SW 1271 (cell line): ENCODE measurements around the gene RPS27.
"Not testable (repeated sequence)": the region's sequence is repeated elsewhere in the genome, so short reads cannot be mapped to it uniquely, and the experiment has no call there.

Experiments used
- DNase-seq, 2 experiments: peaks; one replicate each; lab custom pipeline; 2025; lab: John Stamatoyannopoulos, UW

The RPS27 gene

DNA sequence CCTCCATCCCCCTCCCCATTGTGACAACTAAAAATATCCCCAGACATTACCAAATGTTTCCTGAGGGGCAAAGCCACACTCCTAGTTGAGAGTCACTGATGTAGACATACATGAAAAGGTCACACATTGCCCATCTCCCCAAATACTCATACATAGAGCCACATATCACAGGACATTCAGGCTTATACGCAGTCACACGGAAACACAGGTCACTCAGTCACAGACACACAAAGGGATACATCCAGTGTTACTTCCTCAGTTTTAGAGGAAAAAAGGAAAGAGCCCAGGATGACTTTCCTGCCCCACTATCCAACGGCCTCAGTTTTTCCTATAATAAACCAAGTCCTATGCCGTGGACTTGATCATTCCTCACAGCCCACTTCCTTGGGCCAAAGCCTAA, 29.1 kb upstream of the RPS27 start:
- no peak for DNase-seq

DNA sequence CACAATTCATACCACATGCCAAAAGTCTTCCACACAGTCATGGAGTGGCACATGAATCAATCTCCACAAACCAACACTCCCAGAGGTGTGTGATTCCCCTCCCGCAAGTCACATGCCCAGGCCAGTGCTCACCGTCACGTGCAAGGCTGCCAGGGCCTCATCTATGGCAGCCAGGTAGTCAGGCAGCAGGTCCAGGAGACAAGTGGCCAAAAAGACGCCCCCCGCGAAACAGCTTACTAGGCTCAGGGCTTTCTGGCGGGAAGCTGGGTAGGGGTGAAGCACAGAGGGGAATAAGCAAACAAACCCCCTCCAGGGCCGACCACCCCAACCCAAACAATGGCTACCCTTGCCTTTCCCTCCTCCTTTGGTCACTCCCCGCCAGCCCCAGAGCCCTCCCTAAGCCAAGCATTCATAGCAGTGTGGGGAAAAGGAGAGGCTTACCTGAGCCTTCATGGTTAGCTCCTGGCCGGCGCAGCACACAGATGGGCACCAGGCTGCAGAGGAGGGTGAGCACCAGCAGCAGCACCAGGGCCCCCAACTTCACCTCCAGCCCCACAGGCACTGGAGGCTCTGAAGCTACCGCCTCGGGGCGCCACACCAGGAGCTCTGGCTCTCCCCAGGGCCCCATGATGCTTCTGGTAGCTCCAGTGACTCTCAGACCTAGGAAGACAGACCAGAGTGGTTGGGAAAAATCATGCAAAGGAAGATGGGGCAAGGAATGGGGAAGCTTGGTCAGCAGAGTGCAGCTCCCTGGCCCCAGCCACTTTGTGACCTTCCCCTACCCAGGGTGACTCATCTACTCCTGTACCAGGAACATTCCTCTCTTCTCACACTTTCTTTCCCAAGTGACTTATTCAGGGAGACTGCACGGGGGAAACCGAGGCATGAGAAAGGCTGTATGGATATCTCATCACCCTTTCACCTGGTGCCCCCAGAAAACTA, 28.2 kb upstream of the RPS27 start:
- peak in 1 of 2 experiments; percentile 17 for DNase-seq

GRCh38 chr1:153963030-153963849, 27.3 kb upstream of the RPS27 start, which contains the start of gene SLC39A1:
Gene SLC39A1 (minus strand): TSS chr1:153963537. CDS start chr1:153962715, 822 bp downstream.
- DNase-seq = peak; percentile 59 to 91

- peak in 1 of 2 experiments; percentile 68 for DNase-seq
Observed at GRCh38 chr1:153963850-153964331, 26.7 kb upstream of the RPS27 start.

- peak; percentile 81 to 90 for DNase-seq
Observed at GRCh38 chr1:153967107-153967999, 23.2 kb upstream of the RPS27 start, which contains the start of gene CREB3L4. Gene CREB3L4 (plus strand): TSS chr1:153967902. CDS start chr1:153968526, 624 bp downstream.

DNA sequence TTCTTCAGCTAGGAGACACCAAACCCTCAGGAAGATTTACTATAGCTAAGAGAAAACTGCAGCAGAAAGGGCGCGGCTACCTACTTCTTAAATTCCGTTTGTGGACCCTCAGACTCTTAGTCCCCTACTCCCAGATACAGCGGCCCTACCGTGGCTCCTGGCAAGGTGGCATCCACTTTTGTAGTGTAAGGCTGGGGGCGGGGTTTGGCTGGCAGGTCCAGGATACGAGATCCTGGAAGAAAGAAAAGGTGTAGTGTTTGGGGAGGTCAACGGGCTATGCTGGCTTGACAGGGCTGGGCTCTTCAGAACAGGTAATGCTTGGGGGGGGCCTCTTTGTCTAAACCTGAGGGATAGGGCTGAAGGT, 22.6 kb upstream of the RPS27 start:
- no peak for DNase-seq

DNA sequence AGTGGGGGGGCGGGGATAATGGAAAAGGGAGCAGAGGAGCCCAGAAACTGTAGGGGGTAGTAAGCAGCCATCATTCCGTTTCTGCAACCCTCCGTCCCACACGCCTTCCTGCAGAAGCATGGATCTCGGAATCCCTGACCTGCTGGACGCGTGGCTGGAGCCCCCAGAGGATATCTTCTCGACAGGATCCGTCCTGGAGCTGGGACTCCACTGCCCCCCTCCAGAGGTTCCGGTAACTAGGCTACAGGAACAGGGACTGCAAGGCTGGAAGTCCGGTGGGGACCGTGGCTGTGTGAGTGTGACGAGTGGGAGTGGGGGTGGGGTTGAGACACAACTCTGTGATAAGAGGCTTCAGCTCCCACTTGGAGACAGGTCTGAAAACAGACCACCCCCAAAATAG, 22.2 kb upstream of the RPS27 start:
- no peak for DNase-seq

- no peak for DNase-seq
Observed at GRCh38 chr1:153968972-153969371, 21.6 kb upstream of the RPS27 start.

DNA sequence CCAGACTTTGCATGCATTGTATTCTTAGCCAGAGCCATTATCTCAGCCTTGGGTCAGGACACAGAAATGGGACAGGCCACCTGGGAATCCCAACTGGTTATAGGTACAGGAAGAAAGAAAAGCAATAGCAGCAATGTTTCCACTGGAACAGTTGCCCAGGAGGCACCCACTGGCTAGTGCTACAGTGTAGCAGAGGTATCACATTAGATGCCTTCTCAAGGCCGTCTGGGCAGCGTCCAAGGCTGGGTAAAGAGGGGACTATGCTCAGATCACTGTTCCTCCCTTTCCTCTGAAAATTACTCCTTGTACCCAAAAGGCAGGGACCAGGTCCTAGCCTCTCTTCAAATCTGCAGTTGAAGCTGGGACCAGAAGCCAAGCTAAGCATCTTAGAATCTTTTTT, 20.2 kb upstream of the RPS27 start:
- no peak for DNase-seq

- DNase-seq = no peak
Observed at GRCh38 chr1:153973071-153973470, 17.5 kb upstream of the RPS27 start.

DNA sequence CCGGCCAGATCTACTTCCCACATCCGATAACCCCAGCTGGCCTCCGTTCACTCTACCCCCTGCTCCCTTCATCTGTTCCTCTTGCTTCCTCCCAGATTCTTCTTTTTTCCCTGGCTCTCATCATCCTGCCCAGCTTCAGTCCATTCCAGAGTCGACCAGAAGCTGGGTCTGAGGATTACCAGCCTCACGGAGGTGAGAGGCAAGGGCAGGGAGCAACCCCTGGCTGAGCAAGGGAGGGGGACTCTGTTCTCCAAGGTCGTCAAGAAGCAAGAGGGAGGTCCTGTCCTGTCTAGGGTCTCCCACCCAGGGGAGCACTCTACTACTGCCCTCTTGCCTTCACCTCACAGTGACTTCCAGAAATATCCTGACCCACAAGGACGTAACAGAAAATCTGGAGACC, 17.0 kb upstream of the RPS27 start:
- no peak for DNase-seq

GRCh38 chr1:153976819-153977249, 13.7 kb upstream of the RPS27 start:
- DNase-seq = no peak

DNA sequence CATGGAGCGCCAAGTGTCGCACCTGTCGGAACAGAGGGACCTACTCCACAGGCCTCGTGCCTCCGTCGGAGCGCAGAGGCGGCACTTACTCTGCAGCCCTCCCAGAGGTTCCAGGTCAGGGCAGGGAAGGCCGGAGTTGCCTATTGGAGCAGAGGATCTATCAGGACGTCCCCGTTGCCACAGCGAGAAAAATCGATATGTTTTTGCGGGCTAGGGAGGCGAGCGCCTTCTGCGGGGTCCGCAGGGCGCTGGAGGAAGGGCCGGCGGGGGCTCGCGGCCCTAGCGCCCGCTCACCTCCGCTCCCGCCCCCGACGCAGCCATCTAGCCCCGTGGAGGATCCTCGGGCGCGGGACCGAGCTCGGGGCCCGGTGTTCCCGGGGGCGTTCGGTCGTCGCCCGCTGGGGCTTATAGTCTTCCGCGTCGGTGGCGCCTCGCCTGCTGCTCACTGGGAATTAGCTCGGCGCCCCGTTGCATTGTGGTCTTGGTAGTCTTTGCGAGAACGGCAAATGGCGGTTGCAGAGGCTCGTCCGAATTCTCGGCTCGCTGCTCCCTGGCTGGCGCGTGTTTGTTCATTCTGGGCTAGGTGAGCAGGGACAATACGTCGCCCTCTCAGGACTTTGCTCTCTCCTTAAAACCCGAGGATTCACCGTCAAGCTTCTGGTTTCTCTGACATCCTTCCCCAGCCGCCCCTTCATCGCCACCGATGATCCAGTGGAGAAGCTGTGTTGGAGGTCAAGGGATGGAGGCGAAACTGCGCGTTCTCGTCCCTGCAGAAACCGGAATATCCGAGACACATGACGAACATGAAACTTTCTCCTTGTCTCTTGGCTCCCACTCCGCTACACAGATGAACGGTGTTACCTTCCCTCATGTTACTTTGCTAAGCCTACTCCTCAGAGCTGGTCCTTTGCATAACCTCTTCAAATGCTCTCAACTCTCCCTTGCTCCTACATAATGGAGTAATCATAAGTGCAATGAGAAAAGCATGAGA, 13.0 kb upstream of the RPS27 start, which contains the start of gene JTB:
Gene JTB, minus strand, starts transcription at position 425 of the 991 bp plus-strand sequence. Its CDS starts 422 bp downstream, at position 3.
- DNase-seq = peak in 1 of 2 experiments; percentile 66

DNA sequence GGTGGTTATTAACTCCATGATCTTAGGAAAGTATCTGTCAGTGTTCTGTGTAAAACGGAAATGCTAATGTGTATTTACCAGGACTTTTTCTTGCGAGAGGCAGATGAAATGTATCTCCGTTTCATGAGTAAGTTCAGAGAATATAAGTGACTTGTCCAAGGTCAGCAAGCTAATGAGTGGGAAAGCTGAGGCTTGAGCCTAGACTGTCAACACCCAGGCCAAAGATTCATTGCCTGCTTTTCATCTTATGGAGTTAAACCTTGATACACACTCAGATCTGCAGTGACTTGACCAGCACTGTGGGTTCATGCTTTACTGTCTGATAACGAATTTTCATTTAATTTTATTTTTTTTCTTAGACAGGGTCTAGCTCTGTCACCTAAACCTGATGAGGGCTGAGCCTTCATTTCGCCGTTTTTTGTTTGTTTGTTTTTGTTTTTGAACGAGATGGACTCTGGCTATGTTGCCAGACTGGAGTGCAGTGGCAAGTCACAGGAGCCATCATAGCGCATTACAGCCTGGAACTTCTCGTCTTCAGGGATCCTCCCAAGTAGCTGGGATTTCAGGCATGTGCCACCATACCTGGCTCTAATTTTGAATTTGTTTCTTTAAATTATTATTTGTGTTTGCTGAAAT, 12.2 kb upstream of the RPS27 start:
- no peak for DNase-seq

GRCh38 chr1:153979091-153979490, 11.5 kb upstream of the RPS27 start:
- not testable (repeated sequence) for DNase-seq

GRCh38 chr1:153981735-153982134, 8.8 kb upstream of the RPS27 start:
- not testable (repeated sequence) for DNase-seq

GRCh38 chr1:153984123-153984894, 6.3 kb upstream of the RPS27 start:
- no peak for DNase-seq

- no peak for DNase-seq
Observed at GRCh38 chr1:153985341-153985912, 5.1 kb upstream of the RPS27 start.
